ENCODE measurements around the gene TNFRSF21. TPM values are rescaled to one million over a fixed set of nuclear protein-coding genes. Genes with fewer than 3 reads are reported as not detected.

Gene TNFRSF21
- total RNA-seq, 1 experiment from 2014 or later = 19.3 TPM

DNA sequence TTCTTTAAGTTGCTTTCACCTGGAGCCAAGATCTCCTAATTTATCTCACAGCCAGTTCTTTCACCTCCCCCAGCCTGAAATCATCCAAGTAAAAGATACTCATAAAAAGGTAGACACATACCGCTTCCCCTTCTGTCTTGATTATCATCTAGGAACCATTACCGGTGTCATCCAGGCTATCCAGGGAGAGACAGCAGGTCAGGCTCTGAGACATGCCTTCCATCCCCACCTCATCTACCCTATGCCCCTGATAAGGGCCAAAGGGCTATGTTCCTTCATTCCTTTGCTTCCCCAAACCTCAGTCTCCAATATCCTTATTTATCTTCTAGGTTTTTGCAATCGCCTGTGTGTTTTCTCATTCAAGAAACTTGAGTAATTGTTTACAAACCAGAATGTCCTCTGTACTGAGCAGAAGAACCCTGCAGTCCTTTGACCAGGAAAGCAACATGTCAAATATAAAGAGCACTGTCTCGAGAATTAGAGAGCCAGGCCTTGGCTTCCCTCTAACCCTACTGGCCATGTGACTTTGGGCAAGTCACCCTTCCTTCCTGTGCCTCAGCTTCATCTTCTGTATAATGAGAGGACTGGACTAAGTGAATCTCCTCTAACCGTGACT, 41.0 kb downstream of the TNFRSF21 start:
- peaks cover 6% of the 10 kb centered on the region for H3K4me1 Mint-ChIP-seq (ENCODE audit: insufficient read depth, unreplicated experiment)
- BruUV-seq (replicated peaks) = no TSS peak
- POLR2A ChIA-PET = interaction anchor here (1.0 kb wide), 1 partner anchor 41 kb away, joined by 3 read pairs; the partner anchor contains the start of gene TNFRSF21
- DNase-seq (ENCODE audit: unreplicated experiment) = no peak
- no peaks in the 10 kb centered on the region for H3K27me3 Mint-ChIP-seq (ENCODE audit: insufficient read depth, unreplicated experiment)
- intact Hi-C loops (cut with micrococcal nuclease) = no loop called here
- TF ChIP-seq, protein P1, sequence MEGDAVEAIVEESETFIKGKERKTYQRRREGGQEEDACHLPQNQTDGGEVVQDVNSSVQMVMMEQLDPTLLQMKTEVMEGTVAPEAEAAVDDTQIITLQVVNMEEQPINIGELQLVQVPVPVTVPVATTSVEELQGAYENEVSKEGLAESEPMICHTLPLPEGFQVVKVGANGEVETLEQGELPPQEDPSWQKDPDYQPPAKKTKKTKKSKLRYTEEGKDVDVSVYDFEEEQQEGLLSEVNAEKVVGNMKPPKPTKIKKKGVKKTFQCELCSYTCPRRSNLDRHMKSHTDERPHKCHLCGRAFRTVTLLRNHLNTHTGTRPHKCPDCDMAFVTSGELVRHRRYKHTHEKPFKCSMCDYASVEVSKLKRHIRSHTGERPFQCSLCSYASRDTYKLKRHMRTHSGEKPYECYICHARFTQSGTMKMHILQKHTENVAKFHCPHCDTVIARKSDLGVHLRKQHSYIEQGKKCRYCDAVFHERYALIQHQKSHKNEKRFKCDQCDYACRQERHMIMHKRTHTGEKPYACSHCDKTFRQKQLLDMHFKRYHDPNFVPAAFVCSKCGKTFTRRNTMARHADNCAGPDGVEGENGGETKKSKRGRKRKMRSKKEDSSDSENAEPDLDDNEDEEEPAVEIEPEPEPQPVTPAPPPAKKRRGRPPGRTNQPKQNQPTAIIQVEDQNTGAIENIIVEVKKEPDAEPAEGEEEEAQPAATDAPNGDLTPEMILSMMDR (IDR thresholded peaks at IDR 0.05; ENCODE audit: unreplicated experiment) = no peak
- H3K9me3 Mint-ChIP-seq (ENCODE audit: unreplicated experiment) = no peaks in the 10 kb centered on the region
- no peak overlapping the region for H3K27ac Mint-ChIP-seq (ENCODE audit: low read depth, unreplicated experiment)
- H3K36me3 Mint-ChIP-seq (ENCODE audit: insufficient read depth, unreplicated experiment) = peaks cover 6% of the 10 kb centered on the region
- no peak overlapping the region for H3K4me3 Mint-ChIP-seq (ENCODE audit: unreplicated experiment)
- CTCF ChIA-PET = no interaction called here

DNA sequence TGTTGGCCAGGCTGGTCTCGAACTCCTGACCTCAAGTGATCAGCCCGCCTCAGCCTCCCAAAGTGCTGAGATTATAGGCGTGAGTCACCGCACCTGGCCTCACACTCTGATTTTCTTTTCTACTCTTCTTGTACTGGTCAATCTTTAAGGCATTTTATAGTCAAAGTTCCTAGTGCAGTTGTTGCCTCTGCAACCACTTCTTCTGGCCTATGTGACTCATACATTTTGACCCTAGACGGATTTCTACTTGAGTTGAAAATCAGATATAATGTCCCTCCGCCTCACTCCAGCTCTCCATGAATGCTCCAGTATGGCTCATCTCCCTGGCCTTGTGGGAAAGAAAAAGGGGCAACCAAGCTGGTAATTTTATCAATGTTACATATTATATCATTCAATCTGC, 42.4 kb downstream of the TNFRSF21 start:
- H3K36me3 Mint-ChIP-seq (ENCODE audit: insufficient read depth, unreplicated experiment) = peaks cover 6% of the 10 kb centered on the region
- no peak for DNase-seq (ENCODE audit: unreplicated experiment)
- H3K4me3 Mint-ChIP-seq (ENCODE audit: unreplicated experiment) = no peak overlapping the region
- no TSS peak for BruUV-seq (replicated peaks)
- CTCF ChIA-PET = interaction anchor here (1.4 kb wide), 1 partner anchor 9 kb away, joined by 3 read pairs; no protein-coding TSS in a partner anchor
- TF ChIP-seq, protein P1 (IDR thresholded peaks at IDR 0.05; ENCODE audit: unreplicated experiment) = no peak
- H3K27me3 Mint-ChIP-seq (ENCODE audit: insufficient read depth, unreplicated experiment) = no peaks in the 10 kb centered on the region
- intact Hi-C loops (cut with micrococcal nuclease) = no loop called here
- H3K27ac Mint-ChIP-seq (ENCODE audit: low read depth, unreplicated experiment) = no peak overlapping the region
- POLR2A ChIA-PET = interaction anchor here (0.7 kb wide), 1 partner anchor 11 kb away, joined by 3 read pairs; no protein-coding TSS in a partner anchor
- no peaks in the 10 kb centered on the region for H3K9me3 Mint-ChIP-seq (ENCODE audit: unreplicated experiment)
- H3K4me1 Mint-ChIP-seq (ENCODE audit: insufficient read depth, unreplicated experiment) = peaks cover 11% of the 10 kb centered on the region

DNA sequence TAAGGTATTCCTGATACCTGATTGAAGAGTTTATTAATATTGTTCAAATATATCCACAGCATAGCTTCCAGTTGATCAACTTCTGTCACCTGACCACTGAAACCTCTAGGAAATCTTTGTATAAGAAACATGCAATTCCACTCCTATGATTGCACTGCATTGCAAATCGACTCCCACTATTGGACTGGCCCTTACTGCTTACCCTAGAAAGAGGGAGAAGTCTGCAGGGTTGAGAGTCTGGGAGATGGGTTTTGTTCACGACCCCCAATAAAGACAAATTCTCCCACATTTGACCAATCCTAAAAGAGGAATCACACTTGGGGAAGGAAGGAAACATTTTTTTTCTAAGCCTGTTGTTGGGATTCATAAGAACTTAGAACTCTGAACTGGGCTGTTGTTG, 43.7 kb downstream of the TNFRSF21 start:
- ChIA-PET POLR2A (no interaction called here), CTCF (no interaction called here)
- BruUV-seq (replicated peaks) = no TSS peak
- no peaks in the 10 kb centered on the region for H3K9me3 Mint-ChIP-seq (ENCODE audit: unreplicated experiment)
- no peak for DNase-seq (ENCODE audit: unreplicated experiment)
- TF ChIP-seq, protein P1 (IDR thresholded peaks at IDR 0.05; ENCODE audit: unreplicated experiment) = no peak
- peaks cover 13% of the 10 kb centered on the region for H3K4me1 Mint-ChIP-seq (ENCODE audit: insufficient read depth, unreplicated experiment)
- H3K4me3 Mint-ChIP-seq (ENCODE audit: unreplicated experiment) = no peak overlapping the region
- H3K27ac Mint-ChIP-seq (ENCODE audit: low read depth, unreplicated experiment) = no peak overlapping the region
- H3K36me3 Mint-ChIP-seq (ENCODE audit: insufficient read depth, unreplicated experiment) = peaks cover 6% of the 10 kb centered on the region
- no peaks in the 10 kb centered on the region for H3K27me3 Mint-ChIP-seq (ENCODE audit: insufficient read depth, unreplicated experiment)
- intact Hi-C loops (cut with micrococcal nuclease) = no loop called here

DNA sequence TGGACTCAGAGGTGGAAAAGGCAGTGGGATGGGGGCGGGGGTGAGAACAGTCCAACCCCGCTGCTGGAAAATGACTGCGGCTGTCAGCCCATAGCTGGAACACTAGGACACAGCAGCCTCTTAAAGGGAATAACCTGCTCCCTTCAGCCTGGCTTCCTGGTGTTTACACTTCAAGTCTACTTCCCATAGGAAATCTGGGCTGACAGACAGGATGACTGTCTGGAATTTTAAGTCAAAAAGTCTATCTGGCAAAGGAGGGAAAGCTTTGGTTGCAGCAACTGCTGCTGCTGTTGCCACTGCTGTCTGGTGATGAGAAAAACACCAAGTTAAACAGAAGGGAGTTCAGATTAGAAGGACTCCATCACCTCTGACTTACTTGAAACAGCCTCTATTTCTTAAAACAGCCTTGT, 44.9 kb downstream of the TNFRSF21 start:
- intact Hi-C loops (cut with micrococcal nuclease) = no loop called here
- Mint-ChIP-seq H3K4me1 (ENCODE audit: insufficient read depth, unreplicated experiment) (peaks cover 13% of the 10 kb centered on the region), H3K36me3 (ENCODE audit: insufficient read depth, unreplicated experiment) (no peaks in the 10 kb centered on the region), H3K27me3 (ENCODE audit: insufficient read depth, unreplicated experiment) (no peaks in the 10 kb centered on the region), H3K9me3 (ENCODE audit: unreplicated experiment) (no peaks in the 10 kb centered on the region), H3K4me3 (ENCODE audit: unreplicated experiment) (no peak overlapping the region), H3K27ac (ENCODE audit: low read depth, unreplicated experiment) (no peak overlapping the region)
- BruUV-seq (replicated peaks) = no TSS peak
- ChIA-PET CTCF (interaction anchor here (1.3 kb wide), 1 partner anchor 53 kb away, joined by 3 read pairs; no protein-coding TSS in a partner anchor), POLR2A (interaction anchor here (0.9 to 1.5 kb wide), 2 partner anchors 12 to 621 kb away, joined by 3 read pairs; no protein-coding TSS in a partner anchor)
- TF ChIP-seq, protein P1 (IDR thresholded peaks at IDR 0.05; ENCODE audit: unreplicated experiment) = no peak
- no peak for DNase-seq (ENCODE audit: unreplicated experiment)
